ENCODE measurements around the gene SCG3.

Gene SCG3

DNA sequence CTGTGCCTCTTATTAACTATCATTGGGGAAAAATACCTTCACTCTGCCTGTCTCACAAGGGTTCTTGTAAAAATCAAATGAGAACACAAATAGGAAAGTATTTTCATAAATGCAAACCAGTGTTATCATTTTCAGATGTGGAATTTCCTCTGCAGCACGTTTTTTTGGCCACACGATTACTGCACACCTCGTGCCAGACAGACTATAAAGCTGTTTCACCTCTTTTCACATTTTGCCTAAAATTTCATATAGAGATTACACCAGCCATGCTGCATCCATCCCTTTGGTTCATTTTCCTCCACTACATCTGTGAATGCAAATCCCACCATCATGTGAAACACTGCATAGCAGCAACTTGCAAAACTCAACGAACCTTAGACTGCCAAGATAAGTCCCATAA, 68.9 kb downstream of the SCG3 start:
- H3K9me3 ChIP-seq (ENCODE audit: insufficient read depth, low read length) = no peaks in the 10 kb centered on the region
- TF ChIP-seq CTCF (IDR thresholded peaks at IDR 0.05; ENCODE audit: insufficient read depth, low read length, poor library complexity, severe bottlenecking) = no peak
- TF ChIP-seq EZH2phosphoT487 (conservative IDR thresholded peaks at IDR 0.05; ENCODE audit: low read length) = no peak
- H3K9me2 ChIP-seq (replicated peaks; ENCODE audit: insufficient read depth, low read length) = no peaks in the 10 kb centered on the region
- H3K79me2 ChIP-seq (ENCODE audit: insufficient read depth, low read length) = no peaks in the 10 kb centered on the region
- no peak overlapping the region for H3K27ac ChIP-seq (ENCODE audit: low read depth, low read length)
- no peak overlapping the region for H3K4me3 ChIP-seq (ENCODE audit: insufficient read depth, low read length, poor library complexity, severe bottlenecking)
- no peak overlapping the region for H3K4me2 ChIP-seq (ENCODE audit: low read depth, low read length, poor library complexity, severe bottlenecking)
- H4K20me1 ChIP-seq (ENCODE audit: low read depth, low read length) = no peaks in the 10 kb centered on the region
- H3K27me3 ChIP-seq (ENCODE audit: low read length) = no peaks in the 10 kb centered on the region
- H3K9ac ChIP-seq (ENCODE audit: low read length) = no peak overlapping the region
- no peaks in the 10 kb centered on the region for H3F3A ChIP-seq (ENCODE audit: insufficient read depth)
- no peaks in the 10 kb centered on the region for H3K36me3 ChIP-seq (ENCODE audit: low read length)
- H2AFZ ChIP-seq (ENCODE audit: low read depth, low read length, severe bottlenecking) = no peak overlapping the region

DNA sequence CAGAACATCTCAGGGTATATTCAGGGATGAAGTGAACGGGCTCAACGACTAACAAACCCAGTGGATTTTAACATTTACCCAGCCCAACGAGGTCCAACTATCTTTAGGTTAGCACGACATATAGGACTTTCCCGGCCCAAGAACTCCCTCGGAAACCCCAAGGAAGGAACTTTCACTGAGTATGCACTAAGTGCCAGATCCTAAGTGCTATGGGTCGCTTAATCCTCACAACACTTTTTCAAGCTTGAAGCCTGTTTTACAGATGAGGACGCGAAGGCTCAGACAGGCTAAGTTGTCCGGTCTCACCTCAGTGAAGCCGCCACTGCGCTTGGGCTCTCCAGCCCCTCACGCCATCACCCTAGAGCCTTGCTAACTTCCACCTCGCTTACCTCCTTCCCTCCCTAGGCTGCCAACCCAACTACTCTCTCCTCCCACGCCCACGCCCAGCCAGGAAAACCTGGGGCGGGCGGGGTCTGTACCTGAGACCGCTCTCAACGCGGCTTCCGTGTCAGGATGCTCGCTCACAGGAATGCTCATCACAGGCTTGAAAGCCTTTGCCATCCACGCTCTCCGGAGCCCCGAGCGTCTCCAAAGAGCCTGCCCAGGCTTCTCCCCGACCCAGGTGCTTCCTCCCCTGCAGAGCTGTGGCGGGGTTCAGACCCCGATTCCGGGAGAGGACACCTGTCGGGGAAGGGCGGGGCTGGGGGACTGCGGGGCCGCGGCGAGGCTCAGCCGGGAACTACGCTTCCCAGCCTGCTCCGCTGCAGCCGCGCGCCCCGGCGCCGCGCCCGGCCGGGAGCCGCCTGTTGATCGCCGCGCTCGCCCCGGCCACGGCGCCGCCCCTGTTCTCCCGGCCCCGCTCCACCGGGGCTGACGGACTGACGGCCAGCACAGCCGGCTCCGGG, 69.7 kb downstream of the SCG3 start, which contains the start of gene TMOD2:
TSS of gene TMOD2 (plus strand) at position 806 of the 905 bp plus-strand sequence. CDS start 14,845 bp downstream, outside the sequence.
- peak within 1 kb of the TSS; percentile 31; the same call in 1 of the 2 replicates for H3K9ac ChIP-seq (ENCODE audit: low read length)
- no peaks in the 10 kb centered on the region for H3K9me3 ChIP-seq (ENCODE audit: insufficient read depth, low read length)
- H2AFZ ChIP-seq (ENCODE audit: low read depth, low read length, severe bottlenecking) = peak within 1 kb of the TSS; percentile 43
- no peaks in the 10 kb centered on the region for H3K9me2 ChIP-seq (replicated peaks; ENCODE audit: insufficient read depth, low read length)
- peak within 1 kb of the TSS; percentile 57 for H3K4me3 ChIP-seq (ENCODE audit: insufficient read depth, low read length, poor library complexity, severe bottlenecking)
- H3K27ac ChIP-seq (ENCODE audit: low read depth, low read length) = no peak within 1 kb of the TSS
- no peaks in the 10 kb centered on the region for H3F3A ChIP-seq (ENCODE audit: insufficient read depth)
- no peaks in the 10 kb centered on the region for H4K20me1 ChIP-seq (ENCODE audit: low read depth, low read length)
- peak within 1 kb of the TSS; percentile 84 for H3K4me2 ChIP-seq (ENCODE audit: low read depth, low read length, poor library complexity, severe bottlenecking)
- H3K36me3 ChIP-seq (ENCODE audit: low read length) = no peaks in the 10 kb centered on the region
- H3K27me3 ChIP-seq (ENCODE audit: low read length) = no peaks in the 10 kb centered on the region
- no peaks in the 10 kb centered on the region for H3K79me2 ChIP-seq (ENCODE audit: insufficient read depth, low read length)
- TF ChIP-seq EZH2phosphoT487 (conservative IDR thresholded peaks at IDR 0.05; ENCODE audit: low read length) (no peak), CTCF (IDR thresholded peaks at IDR 0.05; ENCODE audit: insufficient read depth, low read length, poor library complexity, severe bottlenecking) (no peak)

GRCh38 chr15:51751697-51752683, 70.7 kb downstream of the SCG3 start:
- TF ChIP-seq CTCF (IDR thresholded peaks at IDR 0.05; ENCODE audit: insufficient read depth, low read length, poor library complexity, severe bottlenecking) (no peak), EZH2phosphoT487 (conservative IDR thresholded peaks at IDR 0.05; ENCODE audit: low read length) (no peak)
- Histone ChIP-seq H4K20me1 (ENCODE audit: low read depth, low read length) (no peaks in the 10 kb centered on the region), H3K27me3 (ENCODE audit: low read length) (no peaks in the 10 kb centered on the region), H3K4me2 (ENCODE audit: low read depth, low read length, poor library complexity, severe bottlenecking) (peak overlapping the region; percentile 84), H2AFZ (ENCODE audit: low read depth, low read length, severe bottlenecking) (peak overlapping the region; percentile 43), H3K27ac (ENCODE audit: low read depth, low read length) (no peak overlapping the region), H3K4me3 (ENCODE audit: insufficient read depth, low read length, poor library complexity, severe bottlenecking) (peak overlapping the region; percentile 57), H3K9me3 (ENCODE audit: insufficient read depth, low read length) (no peaks in the 10 kb centered on the region), H3K9me2 (replicated peaks; ENCODE audit: insufficient read depth, low read length) (no peaks in the 10 kb centered on the region), H3K36me3 (ENCODE audit: low read length) (no peaks in the 10 kb centered on the region), H3F3A (ENCODE audit: insufficient read depth) (no peaks in the 10 kb centered on the region), H3K79me2 (ENCODE audit: insufficient read depth, low read length) (no peaks in the 10 kb centered on the region), H3K9ac (ENCODE audit: low read length) (peak overlapping the region; percentile 31; the same call in 1 of the 2 replicates)

Measured in SU-DHL-6 (cell line).